ENCODE measurements around the gene SENP6. TPM values are rescaled to one million over a fixed set of nuclear protein-coding genes. Genes with fewer than 3 reads are reported as not detected.

SENP6 gene
- polyA plus RNA-seq, 3 donors = 22.3 to 43.9 (median 31.9) TPM

DNA sequence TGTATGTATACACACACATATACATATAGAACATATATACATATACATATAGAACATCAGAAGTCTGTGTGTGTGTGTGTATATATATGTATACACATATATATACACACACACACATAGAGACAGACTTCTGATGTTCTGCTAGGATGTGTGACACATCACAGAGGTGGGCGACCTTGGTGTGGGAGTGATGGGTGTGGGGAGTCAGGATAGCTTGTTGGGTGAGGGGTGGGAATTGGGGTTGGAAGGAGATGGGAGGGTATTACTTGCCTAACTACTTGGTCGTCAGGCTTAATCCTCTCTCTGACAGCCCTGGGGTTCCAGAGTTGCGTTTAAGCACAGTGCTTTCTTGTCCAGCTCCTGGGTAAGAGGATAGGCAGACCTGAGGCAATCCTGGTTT, 155.6 kb downstream of the SENP6 start:
- 93% methylated on average over 2 of the region's 3 CpGs for WGBS (ENCODE audit: insufficient coverage)
- no peak overlapping the region for H3K9ac ChIP-seq (ENCODE audit: insufficient read depth, low read length, poor library complexity, severe bottlenecking)
- no peak for DNase-seq
- H3K27me3 ChIP-seq (ENCODE audit: control insufficient read depth in 2 of 2, insufficient read depth in 2 of 2, low read length in 2 of 2) = peaks cover 33 to 68% of the 10 kb centered on the region in 2 donors
- no peaks in the 10 kb centered on the region for H3K36me3 ChIP-seq (replicated peaks in 1 of 2; ENCODE audit: control insufficient read depth in 1 of 2, insufficient read depth in 2 of 2, low read length in 2 of 2)
- no peaks in the 10 kb centered on the region for H4K20me1 ChIP-seq (ENCODE audit: insufficient read depth, low read length)
- no peak overlapping the region for H3K4me3 ChIP-seq (replicated peaks in 1 of 3; ENCODE audit: low read depth in 2 of 3, low read length in 3 of 3)
- TF ChIP-seq, protein P1, sequence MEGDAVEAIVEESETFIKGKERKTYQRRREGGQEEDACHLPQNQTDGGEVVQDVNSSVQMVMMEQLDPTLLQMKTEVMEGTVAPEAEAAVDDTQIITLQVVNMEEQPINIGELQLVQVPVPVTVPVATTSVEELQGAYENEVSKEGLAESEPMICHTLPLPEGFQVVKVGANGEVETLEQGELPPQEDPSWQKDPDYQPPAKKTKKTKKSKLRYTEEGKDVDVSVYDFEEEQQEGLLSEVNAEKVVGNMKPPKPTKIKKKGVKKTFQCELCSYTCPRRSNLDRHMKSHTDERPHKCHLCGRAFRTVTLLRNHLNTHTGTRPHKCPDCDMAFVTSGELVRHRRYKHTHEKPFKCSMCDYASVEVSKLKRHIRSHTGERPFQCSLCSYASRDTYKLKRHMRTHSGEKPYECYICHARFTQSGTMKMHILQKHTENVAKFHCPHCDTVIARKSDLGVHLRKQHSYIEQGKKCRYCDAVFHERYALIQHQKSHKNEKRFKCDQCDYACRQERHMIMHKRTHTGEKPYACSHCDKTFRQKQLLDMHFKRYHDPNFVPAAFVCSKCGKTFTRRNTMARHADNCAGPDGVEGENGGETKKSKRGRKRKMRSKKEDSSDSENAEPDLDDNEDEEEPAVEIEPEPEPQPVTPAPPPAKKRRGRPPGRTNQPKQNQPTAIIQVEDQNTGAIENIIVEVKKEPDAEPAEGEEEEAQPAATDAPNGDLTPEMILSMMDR (IDR thresholded peaks at IDR 0.05) = no peak
- Mint-ChIP-seq H3K4me1 (no peaks in the 10 kb centered on the region), H3K4me3 (no peak overlapping the region), H3K9me3 (peaks cover 0 to 8% (median 0%) of the 10 kb centered on the region in 7 donors), H3K27ac (no peak overlapping the region), H3K36me3 (no peaks in the 10 kb centered on the region), H3K27me3 (ENCODE audit: low read depth in 3 of 3) (peaks cover 47 to 75% (median 60%) of the 10 kb centered on the region in 3 donors)
- intact Hi-C loops (cut with micrococcal nuclease) = no loop called here
- no peaks in the 10 kb centered on the region for H3K4me1 ChIP-seq (ENCODE audit: control insufficient read depth in 1 of 2, insufficient read depth in 2 of 2, low read length in 2 of 2)
- no peak overlapping the region for H3K27ac ChIP-seq (ENCODE audit: low read depth in 1 of 2, low read length in 2 of 2)
- no peaks in the 10 kb centered on the region for H3K9me3 ChIP-seq (replicated peaks in 1 of 2; ENCODE audit: control insufficient read depth in 1 of 2, insufficient read depth in 1 of 2, low read length in 2 of 2)
- no peaks in the 10 kb centered on the region for H3K79me2 ChIP-seq (ENCODE audit: insufficient read depth, low read length)
- H2AFZ ChIP-seq (ENCODE audit: insufficient read depth, low read depth, low read length, poor library complexity, severe bottlenecking) = no peak overlapping the region
- H3K4me2 ChIP-seq (replicated peaks; ENCODE audit: extremely low read depth, low read length, poor library complexity, severe bottlenecking) = no peak overlapping the region

DNA sequence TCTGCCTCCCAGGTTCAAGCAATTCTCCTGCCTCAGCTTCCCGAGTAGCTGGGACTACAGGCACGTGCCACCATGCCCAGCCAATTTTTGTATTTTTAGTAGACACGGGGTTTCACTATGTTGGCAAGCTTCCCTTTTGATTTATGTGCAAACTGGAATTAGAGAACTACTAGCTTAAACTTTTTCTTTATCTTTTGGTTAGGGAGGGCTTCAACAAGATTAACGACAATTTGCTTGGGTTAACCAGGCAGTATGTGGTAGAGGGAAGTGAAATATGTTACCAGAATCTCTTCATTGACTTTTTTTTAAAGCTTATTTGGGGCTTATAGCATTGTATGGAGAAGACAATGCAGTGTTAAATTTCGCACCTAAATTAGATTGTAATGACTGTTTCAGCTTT, 156.4 kb downstream of the SENP6 start:
- intact Hi-C loops (cut with micrococcal nuclease) = no loop called here
- H3K27me3 Mint-ChIP-seq (ENCODE audit: low read depth in 3 of 3) = peaks cover 39 to 67% (median 56%) of the 10 kb centered on the region in 3 donors
- DNase-seq = no peak
- Histone ChIP-seq H3K36me3 (replicated peaks in 1 of 2; ENCODE audit: control insufficient read depth in 1 of 2, insufficient read depth in 2 of 2, low read length in 2 of 2) (no peaks in the 10 kb centered on the region), H3K4me2 (replicated peaks; ENCODE audit: extremely low read depth, low read length, poor library complexity, severe bottlenecking) (no peak overlapping the region), H2AFZ (ENCODE audit: insufficient read depth, low read depth, low read length, poor library complexity, severe bottlenecking) (no peak overlapping the region), H4K20me1 (ENCODE audit: insufficient read depth, low read length) (no peaks in the 10 kb centered on the region), H3K4me3 (replicated peaks in 1 of 3; ENCODE audit: low read depth in 2 of 3, low read length in 3 of 3) (no peak overlapping the region), H3K27me3 (ENCODE audit: control insufficient read depth in 2 of 2, insufficient read depth in 2 of 2, low read length in 2 of 2) (peaks cover 26 to 60% of the 10 kb centered on the region in 2 donors), H3K9me3 (replicated peaks in 1 of 2; ENCODE audit: control insufficient read depth in 1 of 2, insufficient read depth in 1 of 2, low read length in 2 of 2) (no peaks in the 10 kb centered on the region), H3K9ac (ENCODE audit: insufficient read depth, low read length, poor library complexity, severe bottlenecking) (no peak overlapping the region), H3K27ac (ENCODE audit: low read depth in 1 of 2, low read length in 2 of 2) (no peak overlapping the region), H3K4me1 (ENCODE audit: control insufficient read depth in 1 of 2, insufficient read depth in 2 of 2, low read length in 2 of 2) (no peaks in the 10 kb centered on the region), H3K79me2 (ENCODE audit: insufficient read depth, low read length) (no peaks in the 10 kb centered on the region)
- WGBS (ENCODE audit: insufficient coverage) = 31% methylated on average over 4 of the region's 5 CpGs
- peaks cover 0 to 8% (median 0%) of the 10 kb centered on the region in 7 donors for H3K9me3 Mint-ChIP-seq
- TF ChIP-seq, protein P1 (IDR thresholded peaks at IDR 0.05) = no peak
- no peaks in the 10 kb centered on the region for H3K4me1 Mint-ChIP-seq
- H3K27ac Mint-ChIP-seq = no peak overlapping the region
- H3K36me3 Mint-ChIP-seq = no peaks in the 10 kb centered on the region
- H3K4me3 Mint-ChIP-seq = peak overlapping the region in 1 of 2 donors; percentile 59

Data from CD14-positive monocyte (primary cell).